Measurements from ENCODE around the gene CCDC77.
"Not testable (repeated sequence)": the region's sequence is repeated elsewhere in the genome, so short reads cannot be mapped to it uniquely, and the experiment has no call there.

CCDC77 gene

DNA sequence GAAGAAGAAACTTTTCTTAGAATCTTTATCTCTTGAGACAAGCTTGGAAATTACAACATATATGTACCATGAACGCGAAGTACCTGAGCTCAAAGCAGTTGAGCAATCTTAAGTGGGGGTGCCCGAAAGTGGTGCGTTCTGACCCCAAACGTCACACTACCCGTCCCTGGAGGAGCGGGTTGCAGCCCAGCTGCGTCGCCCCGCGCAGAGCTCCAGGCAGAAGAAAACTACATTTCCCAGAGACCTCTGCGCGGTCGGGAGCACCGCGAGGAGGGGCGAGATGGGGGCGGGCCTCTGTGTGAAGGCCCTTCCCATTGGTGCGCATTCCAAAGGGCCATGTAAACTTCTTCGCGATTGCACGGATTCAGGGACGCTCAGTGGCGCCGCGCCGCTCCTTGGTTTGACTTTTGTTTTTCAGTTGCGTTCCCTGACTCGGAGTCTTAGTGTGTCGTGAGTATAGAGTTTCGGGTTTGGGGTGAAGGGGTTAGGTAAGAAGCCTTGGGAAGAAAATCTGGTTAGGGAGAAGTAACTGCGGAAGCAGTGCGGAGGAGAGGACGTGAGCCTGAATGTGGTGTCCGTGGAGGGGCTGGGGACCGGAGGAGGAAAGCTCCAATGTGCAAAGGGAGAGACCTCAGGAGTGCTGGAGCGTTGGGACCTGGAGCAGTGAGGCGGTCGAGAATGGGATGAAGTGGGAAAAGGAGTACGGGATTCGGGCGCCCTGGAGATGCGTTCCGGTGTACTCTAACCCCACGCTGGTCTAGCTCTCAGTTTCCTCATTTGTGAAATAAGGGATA lies at the start of gene CCDC77:
Gene CCDC77 (plus strand): TSS at position 410 of the 794 bp plus-strand sequence. CDS start 7,740 bp downstream, outside the sequence.
- no peak for DNase-seq

DNA sequence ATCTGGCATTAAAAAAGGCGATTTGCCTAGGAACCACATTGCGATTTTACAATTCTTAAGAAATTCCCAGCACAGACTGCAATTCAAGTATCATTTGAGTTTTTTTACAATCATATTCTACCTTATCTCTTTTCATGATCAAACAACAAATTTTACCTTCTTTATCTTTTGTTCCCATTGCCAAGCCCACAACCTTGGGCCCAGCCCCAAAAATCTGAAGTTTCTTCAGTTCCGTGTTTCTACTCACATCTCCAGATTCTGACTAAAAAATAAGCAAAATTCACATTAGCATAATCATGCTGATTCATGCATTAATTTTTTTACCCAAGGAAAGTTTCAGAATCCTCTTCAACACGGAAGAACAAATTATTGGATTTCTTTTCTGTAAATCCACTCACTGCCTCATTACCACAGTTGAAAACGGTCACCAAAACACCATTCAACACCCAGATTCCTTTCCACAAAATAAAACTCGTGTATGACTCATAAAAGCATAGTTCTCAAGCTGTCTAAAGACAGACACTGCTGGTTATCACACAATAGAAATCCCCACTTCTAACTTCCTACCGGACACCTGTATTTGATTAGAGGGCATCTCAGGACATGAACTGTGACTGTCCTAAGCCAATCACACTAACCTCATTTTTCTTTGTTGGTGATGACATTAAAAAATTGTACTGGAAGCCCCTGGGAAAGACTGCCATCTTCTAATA lies 45.0 kb upstream of the CCDC77 start:
- no peak for DNase-seq

DNA sequence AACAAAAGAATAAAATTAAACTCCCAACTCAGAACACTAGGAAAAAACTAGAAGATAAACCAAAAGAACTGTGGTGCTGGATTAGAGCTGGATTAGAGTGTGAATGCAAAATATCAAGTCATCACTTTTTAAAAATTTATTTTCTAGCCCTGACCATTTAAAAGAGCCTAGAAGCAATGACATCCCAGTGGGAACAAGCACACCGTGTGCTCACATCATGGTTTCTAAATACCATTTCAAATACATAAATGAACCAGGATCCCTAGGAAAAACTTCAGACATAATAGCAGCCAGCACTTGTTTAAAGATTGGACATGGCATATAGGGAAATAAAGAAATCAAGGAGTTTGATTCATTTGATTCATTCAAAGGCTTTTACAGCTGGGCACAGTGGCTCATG lies 42.4 kb upstream of the CCDC77 start:
- DNase-seq, result no peak

DNA sequence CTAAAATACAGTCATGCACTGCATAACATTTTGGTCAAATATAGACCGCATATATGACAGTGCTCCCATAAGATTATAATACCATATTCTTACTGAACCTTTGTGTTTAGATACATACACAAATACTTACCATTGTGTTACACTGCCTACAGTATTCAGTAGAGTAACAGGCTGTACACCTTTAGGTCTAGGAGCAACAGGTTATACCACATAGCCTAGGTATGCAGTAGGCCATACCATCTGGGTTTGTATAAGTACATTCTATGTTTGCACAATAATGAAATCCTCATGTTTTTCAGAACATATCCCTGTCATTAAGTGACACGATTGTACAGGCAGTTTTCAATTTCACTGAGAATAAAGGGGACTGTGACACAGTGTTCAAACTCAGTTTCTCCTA lies 34.6 kb upstream of the CCDC77 start:
- no peak for DNase-seq

DNA sequence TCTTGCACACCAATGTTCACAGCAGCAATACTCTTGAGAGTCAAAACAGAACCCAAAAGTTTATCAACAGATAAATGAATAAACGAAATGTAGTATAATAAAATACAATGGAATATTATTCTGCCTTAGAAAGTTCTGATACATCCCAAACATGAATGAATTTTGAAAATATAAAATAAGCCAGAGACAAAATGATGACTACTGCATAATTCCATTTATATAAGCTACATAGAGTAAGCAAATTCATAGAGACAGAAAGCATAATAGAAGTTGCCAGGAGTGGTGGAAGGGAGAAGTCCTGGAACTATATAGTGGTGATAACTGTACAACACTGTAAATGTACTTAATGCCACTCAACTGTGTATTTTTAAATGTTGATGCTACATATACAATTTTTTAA lies 33.5 kb upstream of the CCDC77 start:
- DNase-seq, result no peak

DNA sequence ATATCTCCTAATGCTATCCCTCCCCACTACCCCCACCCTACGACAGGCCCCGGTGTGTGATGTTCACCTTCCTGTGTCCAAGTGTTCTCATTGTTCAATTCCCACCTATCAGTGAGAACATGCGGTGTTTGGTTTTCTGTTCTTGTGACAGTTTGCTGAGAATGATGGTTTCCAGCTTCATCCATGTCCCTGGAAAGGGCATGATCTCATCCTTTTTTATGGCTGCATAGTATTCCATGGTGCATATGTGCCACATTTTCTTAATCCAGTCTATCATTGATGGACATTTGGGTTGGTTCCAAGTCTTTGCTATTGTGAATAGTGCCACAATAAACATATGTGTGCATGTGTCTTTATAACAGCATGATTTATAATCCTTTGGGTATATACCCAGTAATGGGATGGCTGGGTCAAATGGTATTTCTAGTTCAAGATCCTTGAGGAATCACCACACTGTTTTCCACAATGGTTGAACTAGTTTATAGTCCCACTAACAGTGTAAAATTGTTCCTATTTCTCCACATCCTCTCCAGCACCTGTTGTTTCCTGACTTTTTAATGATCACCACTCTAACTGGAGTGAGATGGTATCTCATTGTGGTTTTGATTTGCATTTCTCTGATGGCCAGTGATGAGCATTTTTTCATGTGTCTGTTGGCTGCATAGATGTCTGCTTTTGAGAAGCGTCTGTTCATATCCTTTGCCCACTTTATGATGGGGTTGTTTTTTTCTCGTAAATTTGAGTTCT lies 30.5 kb upstream of the CCDC77 start:
- DNase-seq, result not testable (repeated sequence)

DNA sequence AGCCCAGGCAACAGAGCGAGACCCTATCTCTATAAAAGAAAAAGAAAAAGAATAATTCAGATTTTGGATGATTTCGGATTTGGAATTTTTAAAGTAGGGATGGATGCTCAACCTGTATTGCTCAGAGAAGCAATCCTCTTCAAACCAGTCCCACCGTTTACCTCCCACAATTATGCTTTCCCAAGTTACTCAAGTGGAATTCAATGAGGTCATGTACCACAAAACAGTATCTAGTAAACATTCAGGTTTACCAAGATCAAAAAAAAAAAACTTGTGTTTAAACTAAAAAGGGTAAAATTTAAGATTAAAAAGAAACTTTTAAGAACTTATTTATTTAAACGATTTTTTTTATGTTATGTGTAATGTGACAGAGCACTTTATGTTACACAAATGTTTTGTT lies 14.8 kb upstream of the CCDC77 start:
- no peak for DNase-seq

DNA sequence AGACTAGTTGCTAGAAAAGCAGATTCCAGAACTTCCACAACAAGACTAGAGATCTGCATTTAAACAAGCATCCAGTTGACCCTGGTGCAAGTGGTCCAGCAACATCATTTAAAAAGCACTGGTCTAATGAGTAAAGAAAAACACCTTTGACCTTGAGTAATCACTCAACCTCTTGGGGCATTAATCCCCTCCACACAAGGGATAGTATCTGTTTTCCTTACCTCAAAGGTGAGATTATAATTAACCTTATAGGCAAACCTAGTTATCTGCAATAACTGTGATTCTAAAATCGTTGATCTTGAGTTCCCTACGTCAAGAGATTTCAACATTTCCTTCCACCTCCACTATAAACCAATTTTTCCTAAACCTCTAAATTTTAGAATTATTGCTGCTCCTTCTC lies 13.4 kb upstream of the CCDC77 start:
- DNase-seq, result no peak

DNA sequence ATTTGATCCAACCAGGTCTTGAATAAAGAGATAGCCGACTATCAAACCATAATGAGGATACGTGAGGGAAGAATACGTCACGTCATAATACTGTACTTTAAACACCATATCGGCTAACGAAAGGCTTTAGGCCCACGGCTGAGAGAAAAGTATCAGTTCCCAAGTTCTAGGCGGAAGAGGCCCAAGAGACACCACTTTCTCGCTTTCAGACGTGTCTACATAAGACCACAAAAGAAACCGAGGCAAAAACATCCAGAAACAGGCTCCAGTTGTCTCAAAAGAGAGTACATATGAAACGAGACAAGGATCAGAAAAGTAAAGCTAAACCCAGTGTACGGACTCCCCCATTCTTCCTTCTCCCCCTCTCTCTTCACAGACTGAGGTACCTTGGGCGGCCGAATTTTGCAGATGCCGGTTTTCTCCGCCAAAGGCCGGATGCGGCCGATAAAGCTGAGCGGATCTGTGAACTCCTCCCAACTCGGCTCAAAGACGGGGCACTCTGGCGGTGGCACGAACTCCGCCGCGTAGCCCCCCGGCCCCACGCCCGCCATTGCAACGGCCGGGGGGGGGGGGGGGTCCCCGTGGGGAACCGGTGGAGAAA lies 12.8 kb upstream of the CCDC77 start:
- no peak for DNase-seq

DNA sequence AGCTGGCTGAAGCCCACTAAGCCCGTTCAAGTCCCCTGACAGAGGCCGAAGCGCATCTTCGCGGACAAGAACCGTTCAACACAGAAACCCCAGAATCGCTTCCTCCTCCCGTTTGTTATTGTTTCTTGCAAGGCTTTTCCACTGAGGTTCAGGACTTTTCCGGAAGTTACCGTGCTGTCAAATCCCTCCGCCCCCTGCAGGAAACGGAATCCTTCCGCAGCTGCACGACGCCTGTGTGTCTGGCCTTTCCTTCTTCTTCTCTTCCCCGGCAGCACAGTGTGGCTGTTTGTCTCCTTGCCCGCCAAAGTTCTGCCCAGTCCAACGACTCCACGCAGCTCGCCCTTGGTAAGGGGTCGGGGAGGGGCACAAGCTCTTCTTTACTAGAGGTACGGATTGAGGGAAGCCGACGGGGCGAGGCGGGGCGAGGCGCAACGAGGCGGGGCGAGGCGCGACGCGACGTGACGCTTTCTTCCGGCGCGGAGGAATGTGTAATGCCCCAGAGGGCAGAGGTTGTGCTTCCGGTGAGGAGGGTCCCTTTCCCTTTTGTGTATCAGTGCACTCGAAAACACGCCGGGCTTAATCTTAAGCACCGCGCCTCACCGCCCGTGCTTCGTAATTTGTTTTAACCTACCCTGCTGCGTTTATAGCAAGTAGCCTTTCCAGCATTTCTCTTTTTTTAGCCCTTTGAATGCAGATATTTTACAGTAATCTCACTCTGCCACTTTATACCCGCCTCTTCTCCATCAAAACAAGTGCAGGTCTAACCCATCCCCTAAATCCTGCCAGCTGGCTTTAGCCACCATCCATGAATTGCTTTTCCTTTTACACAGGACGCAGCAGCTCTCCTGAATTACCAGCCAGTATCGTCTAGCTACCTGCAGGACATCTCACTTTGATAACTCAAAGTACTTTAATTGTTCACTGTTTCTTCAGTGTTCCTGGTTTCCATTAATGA lies 12.0 kb upstream of the CCDC77 start, which contains the start of gene KDM5A:
Gene KDM5A (minus strand): TSS at position 179 of the 955 bp plus-strand sequence. CDS start 229 bp downstream, outside the sequence.
- no peak for DNase-seq

DNA sequence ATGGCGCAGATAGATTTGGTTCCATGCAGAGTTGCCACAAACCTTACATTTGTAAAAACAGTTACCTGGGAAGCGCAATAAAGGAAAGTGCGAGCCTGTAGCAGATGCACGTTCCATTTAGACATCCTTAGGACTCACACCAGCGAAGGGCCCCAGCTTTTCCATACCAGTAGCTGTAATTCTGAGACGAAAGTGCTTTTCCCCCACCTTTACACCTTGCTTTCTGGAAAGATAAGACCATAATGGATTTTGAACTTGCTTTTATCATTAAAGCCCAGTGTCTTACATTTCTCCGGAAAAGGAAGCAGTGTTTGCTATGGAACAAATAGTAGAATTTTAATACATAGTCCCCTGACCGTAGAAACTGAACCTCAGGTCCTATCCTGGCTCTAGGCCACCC lies 616 bp upstream of the CCDC77 start:
- DNase-seq, result no peak

DNA sequence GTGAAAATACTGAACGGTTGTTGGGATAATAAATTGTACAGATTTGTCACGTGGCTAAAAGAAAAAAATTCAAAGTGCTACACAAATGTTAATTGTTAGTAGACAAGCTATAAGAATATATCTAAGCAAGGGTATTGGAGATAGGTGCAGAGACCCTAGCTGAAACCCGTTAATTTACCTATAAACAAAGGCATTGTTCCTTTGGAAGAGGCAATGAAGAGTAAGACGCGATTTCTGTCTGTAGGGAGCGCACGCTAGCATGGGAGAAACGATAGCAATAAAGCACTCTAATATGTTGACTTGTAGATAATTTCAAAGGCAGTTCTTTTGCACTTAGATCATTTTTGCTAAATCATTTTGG lies 565 bp downstream of the CCDC77 start:
- no peak for DNase-seq

DNA sequence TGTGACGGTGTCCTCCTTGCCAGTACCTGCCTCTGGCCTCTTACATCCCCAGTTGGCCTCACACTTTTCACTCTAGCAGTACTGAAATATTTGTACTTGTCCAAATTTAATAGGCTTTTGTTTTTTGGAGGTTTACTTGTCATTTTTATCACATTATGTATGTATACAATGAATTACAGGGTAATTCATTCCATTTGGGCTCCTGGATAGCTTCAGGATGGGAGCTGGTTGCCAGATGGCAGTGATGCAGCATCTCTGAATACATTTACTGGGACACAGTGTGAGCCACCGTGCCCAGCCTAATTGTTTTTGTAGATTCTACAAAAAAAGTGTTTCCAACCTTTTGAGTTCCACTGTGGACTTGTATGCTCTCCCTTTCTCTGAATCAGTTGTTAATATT lies 13.4 kb downstream of the CCDC77 start:
- DNase-seq, result no peak

DNA sequence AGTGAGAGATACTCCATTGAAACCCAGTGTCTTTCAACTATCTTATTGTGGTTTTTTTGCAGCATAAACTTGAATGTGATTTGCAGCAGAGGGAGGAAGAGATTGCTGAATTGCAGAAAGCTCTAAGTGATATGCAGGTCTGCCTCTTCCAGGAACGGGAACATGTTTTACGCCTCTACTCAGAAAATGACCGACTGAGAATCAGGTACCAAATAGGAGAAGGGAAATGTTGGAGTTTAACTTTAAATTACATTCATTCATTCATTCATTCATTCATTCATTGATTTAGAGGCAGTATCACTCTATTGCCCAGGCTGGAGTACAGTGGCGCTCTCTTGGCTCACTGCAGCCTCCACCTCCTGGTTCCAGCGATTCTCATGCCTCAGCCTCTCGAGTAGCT lies 17.0 kb downstream of the CCDC77 start:
- no peak for DNase-seq

DNA sequence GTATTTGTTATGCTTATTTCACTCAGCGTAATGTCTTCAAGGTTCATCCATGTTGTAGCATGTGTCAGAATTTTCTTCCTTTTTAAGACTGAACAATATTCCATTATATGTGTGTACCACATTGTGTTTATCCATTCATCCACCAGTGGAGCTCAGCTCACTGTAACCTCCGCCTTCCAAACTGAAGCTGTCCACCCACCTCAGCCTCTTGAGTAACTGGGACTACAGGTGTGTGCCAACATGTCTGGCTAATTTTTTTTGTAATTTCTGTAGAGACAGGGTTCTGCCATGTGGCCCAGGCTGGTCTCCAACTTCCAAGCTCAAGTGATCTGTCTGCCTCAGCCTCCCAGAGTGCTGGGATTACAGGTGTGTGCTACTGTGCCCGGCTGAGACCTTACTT lies 21.1 kb downstream of the CCDC77 start:
- no peak for DNase-seq

DNA sequence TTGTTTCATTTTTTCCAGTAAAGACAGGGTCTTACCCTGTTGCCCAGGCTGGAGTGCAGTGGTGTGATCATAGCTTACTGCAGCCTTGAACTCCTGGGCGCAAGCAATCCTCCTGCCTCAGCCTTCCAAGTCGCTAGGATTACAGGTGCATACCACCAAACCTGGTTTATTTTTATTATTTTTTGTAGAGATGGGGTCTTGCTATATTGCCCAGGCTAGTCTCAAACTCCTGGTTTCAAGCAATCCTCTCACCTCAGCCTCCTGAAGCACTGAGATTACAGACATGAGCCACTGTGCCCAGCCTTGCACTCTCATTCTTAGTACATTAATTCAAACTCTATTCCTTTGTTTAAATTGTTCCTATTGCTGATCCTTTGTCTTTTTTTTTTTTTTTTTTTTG lies 34.3 kb downstream of the CCDC77 start:
- not testable (repeated sequence) for DNase-seq

DNA sequence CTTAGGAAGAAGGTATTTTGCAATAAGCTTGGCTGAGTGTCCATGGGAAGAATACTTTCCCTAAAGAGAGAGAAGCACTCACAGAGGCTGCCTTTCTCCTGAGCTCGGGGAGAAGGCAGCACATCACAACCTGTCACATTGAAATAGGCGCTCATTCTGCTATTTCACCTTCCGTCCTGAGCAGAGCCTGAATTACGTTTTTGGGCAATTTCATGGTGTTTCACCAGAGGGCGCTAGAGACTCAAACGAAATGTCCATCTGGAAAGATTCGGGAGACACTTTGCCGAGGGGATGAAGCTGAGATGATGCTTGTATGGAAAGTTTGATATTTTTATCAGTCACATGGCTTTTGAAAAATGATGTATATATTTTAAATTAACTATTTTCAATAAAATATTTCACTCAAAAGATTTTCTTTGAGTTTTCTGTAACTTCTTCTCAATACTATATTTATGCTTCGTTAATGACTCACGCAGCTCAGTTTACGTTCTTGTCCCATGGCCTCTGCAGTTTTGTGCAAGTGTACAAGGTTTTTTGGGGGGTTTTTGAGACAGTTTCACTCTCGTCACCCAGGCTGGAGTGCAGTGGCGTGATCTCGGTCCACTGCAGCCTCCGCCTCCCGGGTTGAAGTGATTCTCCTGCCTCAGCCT lies 40.9 kb downstream of the CCDC77 start:
- peak in 2 of 4 experiments; percentile 4 to 14 for DNase-seq

DNA sequence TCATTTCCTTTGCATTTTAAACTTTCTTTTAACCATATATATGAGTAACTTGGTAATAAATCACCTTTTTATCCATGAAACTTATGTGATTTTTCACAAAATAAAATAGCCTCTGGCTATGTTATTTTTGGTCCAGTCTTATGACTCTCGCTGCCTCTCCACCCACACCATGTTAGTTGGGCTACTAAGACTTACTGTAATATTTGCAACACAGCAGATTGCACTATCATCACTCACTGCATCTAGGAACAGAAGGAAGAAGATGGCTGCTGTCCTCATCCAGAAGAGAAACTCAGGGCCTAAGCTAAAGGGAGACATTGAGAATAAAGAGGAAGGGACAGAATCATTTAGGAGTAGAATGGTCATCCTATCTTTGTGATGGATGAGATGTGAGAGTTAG lies 45.7 kb downstream of the CCDC77 start:
- DNase-seq, result no peak

DNA sequence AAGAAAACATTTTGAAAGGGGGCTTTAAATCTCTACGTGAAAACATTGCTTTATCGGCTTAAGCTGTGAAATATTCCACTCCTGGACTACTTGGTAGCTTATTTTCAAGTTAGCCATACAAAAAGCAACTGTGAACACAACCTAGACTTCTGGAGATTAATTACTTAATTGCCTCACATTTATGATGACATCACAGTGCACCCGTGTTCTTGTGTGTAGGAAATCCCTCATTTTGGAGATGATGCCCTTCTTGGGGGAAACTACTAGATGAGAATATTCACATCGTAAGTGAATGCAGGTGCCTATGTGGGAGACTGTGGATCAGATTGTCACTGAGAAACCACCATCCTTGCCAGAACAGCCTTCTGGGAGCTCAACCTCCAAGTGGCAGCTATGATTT lies 47.8 kb downstream of the CCDC77 start:
- DNase-seq, result no peak

DNA sequence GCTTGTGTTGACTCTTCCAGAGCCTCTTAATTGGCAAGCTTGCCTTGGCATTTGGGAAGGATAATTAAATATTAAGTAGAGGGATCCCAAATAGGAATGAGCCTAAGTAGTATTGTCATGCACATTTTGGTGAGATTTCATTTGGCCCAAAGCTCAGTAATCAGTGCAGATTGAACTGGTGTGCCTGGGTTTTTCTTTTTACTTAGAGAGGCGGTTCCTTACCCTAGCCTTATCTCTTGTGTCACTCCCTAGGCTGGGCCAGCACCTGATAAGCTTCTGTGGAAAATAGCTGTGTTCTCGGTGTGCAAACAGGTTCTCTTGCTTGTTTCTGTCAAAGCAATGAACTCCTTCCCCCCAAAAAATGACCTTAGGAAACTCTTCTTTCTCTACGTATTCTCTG lies 49.0 kb downstream of the CCDC77 start:
- DNase-seq, result no peak

DNA sequence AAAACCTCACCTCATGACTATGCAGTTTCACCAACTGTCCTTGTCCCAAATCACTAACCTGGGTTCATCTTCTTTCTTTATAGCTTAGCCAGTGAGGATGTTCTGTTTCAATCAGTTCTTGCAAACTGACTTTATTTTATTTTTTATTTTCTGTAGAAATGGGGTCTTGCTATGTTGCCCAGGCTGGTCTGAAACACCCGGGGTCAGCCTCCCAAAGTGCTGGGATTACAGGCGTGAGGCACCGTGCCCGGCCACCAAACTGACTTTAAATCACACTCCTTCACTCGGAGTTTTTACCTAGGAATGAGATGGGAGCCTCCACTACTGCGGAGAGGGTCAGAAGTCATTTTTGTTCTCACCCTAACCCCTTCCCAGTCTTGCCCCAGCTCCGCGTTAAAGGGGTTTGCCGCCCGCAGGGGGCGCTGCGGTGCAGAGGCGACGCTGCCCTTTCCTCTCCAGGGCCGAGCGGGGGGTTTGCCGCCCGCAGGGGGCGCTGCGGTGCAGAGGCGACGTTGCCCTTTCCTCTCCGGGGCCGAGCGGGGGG lies 51.3 kb downstream of the CCDC77 start:
- DNase-seq, result peak; percentile 12 to 56 (median 25)
